GM12878 (cell line): ENCODE measurements around the gene TIMM21. TPM values are rescaled to one million over a fixed set of nuclear protein-coding genes. Genes with fewer than 3 reads are reported as not detected.

Source experiments
- ATAC-seq: fragments of 200-7000 bp; cut with Tn5 transposase; 3 replicates; pipeline ENCODE4 v1.9.1; 2020; ENCODE audit warnings: mild to moderate bottlenecking, moderate library complexity
- BruUV-seq: library from RNA; stranded (reverse); fragments of 400-500 nt; replicated peaks from 2 replicates; lab custom pipeline; 2021; lab: Mats Ljungman, UMichigan
- CTCF ChIA-PET: fragments of 300-600 bp; sonication (Branson Sonifier 250); formaldehyde crosslinking; extraction: SDS; loops from one replicate; lab custom pipeline; 2021; ENCODE audit warnings: inconsistent platforms; lab: Yijun Ruan, JAX
- POLR2A ChIA-PET: fragments of 350-600 bp; formaldehyde crosslinking; extraction: SDS; loops from one replicate; lab custom pipeline; 2021; ENCODE audit warnings: inconsistent platforms; lab: Charles Lee
- RAD21 ChIA-PET: fragments of 300-600 bp; sonication (Branson Sonifier 250); formaldehyde crosslinking; loops from one replicate; lab custom pipeline; 2023; ENCODE audit warnings: antibody characterized with exemption; ENCODE audit not compliant: unreplicated experiment; lab: Charles Lee
- SMC1A ChIA-PET: fragments of 300-600 bp; sonication (Branson Sonifier 250); formaldehyde crosslinking; loops from one replicate; lab custom pipeline; 2023; ENCODE audit not compliant: unreplicated experiment, uncharacterized antibody; lab: Charles Lee
- DNase-seq: peaks from one replicate; pipeline ENCODE4 v3.0.0-alpha.2; 2011; ENCODE audit warnings: low read depth, low spot score
- FAIRE-seq: peaks from 3 replicates; lab custom pipeline; 2011; peaks lifted over from hg19 to GRCh38; lab: Jason Lieb, UNC
- H2AFZ ChIP-seq: 2 replicates; pipeline ENCODE4 v1.6.0; 2011; ENCODE audit warnings: low read depth, low read length, control low read depth; ENCODE audit not compliant: control insufficient read depth
- H3K27ac ChIP-seq: 2 replicates; pipeline ENCODE4 v1.5.1; 2011; ENCODE audit warnings: control low read depth; ENCODE audit not compliant: control insufficient read depth, insufficient read depth
- H3K27me3 ChIP-seq, 2 experiments: replicated peaks in 1 of 2; 2 replicates each; pipeline versions ENCODE4 v1.6.0 to v1.6.1; 2011; ENCODE audit warnings: low read length in 1 of 2; ENCODE audit not compliant: control insufficient read depth in 2 of 2, insufficient read depth in 2 of 2
- H3K36me3 ChIP-seq, 2 experiments: 2 replicates each; pipeline ENCODE4 v1.5.1; 2011; ENCODE audit warnings: low read length in 1 of 2; ENCODE audit not compliant: control insufficient read depth in 2 of 2, insufficient read depth in 2 of 2
- H3K4me1 ChIP-seq: 2 replicates; pipeline ENCODE4 v1.6.1; 2011; ENCODE audit warnings: mild to moderate bottlenecking, low read length, moderate library complexity, mixed read lengths; ENCODE audit not compliant: control insufficient read depth, insufficient read depth
- H3K4me2 ChIP-seq: 2 replicates; pipeline ENCODE4 v1.6.0; 2011; ENCODE audit warnings: control low read depth; ENCODE audit not compliant: control insufficient read depth, insufficient read depth
- H3K4me3 ChIP-seq: fragments of 200-600 bp; sonication (generic); 2 replicates; pipeline ENCODE4 v1.5.1; 2016
- H3K79me2 ChIP-seq: 2 replicates; pipeline ENCODE4 v1.6.0; 2011; ENCODE audit warnings: low read length; ENCODE audit not compliant: control insufficient read depth, insufficient read depth
- H3K9ac ChIP-seq: 2 replicates; pipeline ENCODE4 v1.8.0; 2011; ENCODE audit warnings: low read length, control low read depth, mixed read lengths; ENCODE audit not compliant: control insufficient read depth, insufficient read depth
- H3K9me3 ChIP-seq: replicated peaks from 3 replicates; pipeline ENCODE4 v1.5.1; 2011; ENCODE audit warnings: mild to moderate bottlenecking, low read length; ENCODE audit not compliant: control insufficient read depth, insufficient read depth
- H4K20me1 ChIP-seq: 2 replicates; pipeline ENCODE4 v1.6.0; 2011; ENCODE audit not compliant: control insufficient read depth, insufficient read depth
- HSF1 ChIP-seq: fragments of 150-350 bp; IDR thresholded peaks from 2 replicates; pipeline ENCODE4 v1.6.1; 2014; ENCODE audit warnings: mild to moderate bottlenecking, low read depth, low read length
- IRF4 ChIP-seq: IDR thresholded peaks from 2 replicates; pipeline ENCODE4 v1.6.1; 2011; ENCODE audit warnings: low read depth, low read length
- NR2C1 ChIP-seq: fragments of 450-650 bp; IDR thresholded peaks from 2 replicates; pipeline ENCODE4 v1.6.1; 2017; ENCODE audit warnings: antibody characterized with exemption, mild to moderate bottlenecking, moderate library complexity
- REST ChIP-seq: IDR thresholded peaks from 2 replicates; pipeline ENCODE4 v1.6.1; 2012; ENCODE audit warnings: mild to moderate bottlenecking, low read depth, low read length
- SP1 ChIP-seq: IDR thresholded peaks from one replicate; pipeline ENCODE4 v1.6.1; 2011; ENCODE audit warnings: low read depth, low read length
- USF2 ChIP-seq: IDR thresholded peaks from 2 replicates; pipeline ENCODE4 v1.6.1; 2011; ENCODE audit warnings: low read depth, low read length, improper control_type of control experiment, borderline replicate concordance
- WGBS: methylation state at CpG from one replicate; pipeline ENCODE4 v1.1.6; 2016; ENCODE audit warnings: low lambda C conversion rate; ENCODE audit not compliant: insufficient replicate concordance, insufficient coverage; ENCODE audit errors: missing lambda C conversion rate; 5-methylcytosine and 5-hydroxymethylcytosine counted together
- in situ Hi-C: fragments of 300-500 bp; cut with MboI; formaldehyde crosslinking; loops from 9 replicates; pipeline ENCODE4 v1.14.3; 2018; ENCODE audit warnings: mixed read lengths
- intact Hi-C: fragments of 100-400 bp; cut with micrococcal nuclease; formaldehyde crosslinking; loops from one replicate; pipeline ENCODE4 v1.14.2; 2022; ENCODE audit not compliant: unreplicated experiment
- polyA plus RNA-seq, 11 experiments: library from polyadenylated mRNA; depleted of rRNA in 4 of 11; unstranded in 6 of 11; stranded (reverse) in 5 of 11; fragments of >200 nt; fragmentation: Nextera tagmentation in 4 of 11; fragmentation: Illumina TruSeq in 1 of 11; extraction: Ambion mirVana in 4 of 11; extraction: Trizol in 1 of 11; gene quantifications; 1 replicate in 1 of 11; 2 replicates in 10 of 11; pipeline versions ENCODE4 v1.2.1 to v1.2.3, GENCODE V29; 2011 to 2016; ENCODE audit warnings: inconsistent platforms in 2 of 11, missing spikeins in 2 of 11, low read depth in 1 of 11
- total RNA-seq, 4 experiments: library from RNA; depleted of rRNA in 3 of 4; stranded (reverse); fragments of >200 nt in 3 of 4; fragmentation: Illumina TruSeq in 1 of 4; extraction: Trizol in 1 of 4; gene quantifications; 2 replicates each; pipeline versions ENCODE4 v1.2.1 to v1.2.3, GENCODE V29; 2013 to 2021

TIMM21 gene
- total and polyA plus RNA-seq, 10 of the 15 experiments (the other 5 are each of a cell fraction or from before 2014, with no cell fraction given): 39.5 to 203 (median 83.4) TPM

GRCh38 chr18:74154716-74155115 is 6.4 kb downstream of the TIMM21 start:
- Histone ChIP-seq H3K4me1 (peaks cover 2% of the 10 kb centered on the region; the same call in 1 of the 2 replicates), H4K20me1 (no peaks in the 10 kb centered on the region), H3K4me2 (no peak overlapping the region), H3K36me3 (peaks cover 3 to 12% of the 10 kb centered on the region in 2 experiments), H3K9ac (no peak overlapping the region), H3K27me3 (no peaks in the 10 kb centered on the region), H3K4me3 (no peak overlapping the region), H3K9me3 (no peaks in the 10 kb centered on the region), H3K27ac (no peak overlapping the region), H3K79me2 (peaks cover 41% of the 10 kb centered on the region), H2AFZ (no peak overlapping the region)
- SMC1A ChIA-PET: interaction anchor here (1.1 kb wide), 1 partner anchor 188 kb away, joined by 4 read pairs; no protein-coding TSS in a partner anchor
- CTCF ChIA-PET: no interaction called here
- POLR2A ChIA-PET: no interaction called here
- BruUV-seq: no TSS peak
- 98% methylated on average over 4 of the region's 4 CpGs for WGBS
- no peak for DNase-seq
- RAD21 ChIA-PET: no interaction called here
- in situ Hi-C loops (no loop called here), intact Hi-C loops (no loop called here)
- no peak for FAIRE-seq
- TF ChIP-seq IRF4 (no peak), HSF1 (no peak), USF2 (no peak), NR2C1 (no peak), REST (no peak), SP1 (no peak)
- ATAC-seq: no peak
